Suprapubic skin (tissue), 4 donors: Measurements from ENCODE around the gene EEFSEC. TPM values are rescaled to one million over a fixed set of nuclear protein-coding genes. Genes with fewer than 3 reads are reported as not detected.

Experiments
- DNase-seq, 2 donors: peaks; one replicate each; pipeline ENCODE4 v3.0.0-alpha.2; 2019; ENCODE audit warnings: low spot score in 2 of 2
- H3K27ac ChIP-seq: fragments of 200-600 bp; sonication (generic); one replicate; pipeline ENCODE4 v1.5.1; 2019
- H3K27me3 ChIP-seq: fragments of 200-600 bp; sonication (generic); one replicate; pipeline ENCODE4 v1.5.1; 2019
- H3K36me3 ChIP-seq: fragments of 200-600 bp; sonication (generic); one replicate; pipeline ENCODE4 v1.5.1; 2019
- H3K4me1 ChIP-seq: fragments of 200-600 bp; sonication (generic); one replicate; pipeline ENCODE4 v1.5.1; 2019
- H3K4me3 ChIP-seq: fragments of 200-600 bp; sonication (generic); one replicate; pipeline ENCODE4 v1.5.1; 2019; ENCODE audit warnings: mild to moderate bottlenecking
- H3K9me3 ChIP-seq: fragments of 200-600 bp; sonication (generic); one replicate; pipeline ENCODE4 v1.5.1; 2019
- EP300 ChIP-seq: sonication (generic); formaldehyde crosslinking; IDR thresholded peaks from one replicate; pipeline ENCODE4 v1.6.1; 2017; ENCODE audit warnings: antibody characterized with exemption
- POLR2A ChIP-seq, 2 donors: fragments of 450-650 bp; IDR thresholded peaks; one replicate each; pipeline ENCODE4 v1.6.1; 2017; ENCODE audit warnings: antibody characterized with exemption in 2 of 2, mild to moderate bottlenecking in 2 of 2, moderate library complexity in 2 of 2
- POLR2AphosphoS5 ChIP-seq, 3 donors: sonication (generic); formaldehyde crosslinking; IDR thresholded peaks; one replicate each; pipeline ENCODE4 v1.6.1; 2017; ENCODE audit warnings: antibody characterized with exemption in 3 of 3
- WGBS: methylation state at CpG from one replicate; pipeline ENCODE4 v1.1.5; 2018; 5-methylcytosine and 5-hydroxymethylcytosine counted together
- total RNA-seq, 4 donors: library from RNA; depleted of rRNA; stranded (reverse); fragments of >200 nt; gene quantifications; one replicate each; pipeline ENCODE4 v1.1.0, GENCODE V29; 2016
- TF ChIP-seq, protein P1 (sequence below), 2 donors: fragments of 200-600 bp in 1 of 2; fragments of 450-650 bp in 1 of 2; sonication (generic) in 1 of 2; IDR thresholded peaks; one replicate each; pipeline ENCODE4 v1.5.1; 2016 to 2019; ENCODE audit warnings: antibody characterized with exemption in 2 of 2, mild to moderate bottlenecking in 1 of 2, moderate library complexity in 1 of 2

Gene EEFSEC
- total RNA-seq, 4 donors from 2014 or later: 14.3 to 19.4 (median 16.7) TPM

DNA sequence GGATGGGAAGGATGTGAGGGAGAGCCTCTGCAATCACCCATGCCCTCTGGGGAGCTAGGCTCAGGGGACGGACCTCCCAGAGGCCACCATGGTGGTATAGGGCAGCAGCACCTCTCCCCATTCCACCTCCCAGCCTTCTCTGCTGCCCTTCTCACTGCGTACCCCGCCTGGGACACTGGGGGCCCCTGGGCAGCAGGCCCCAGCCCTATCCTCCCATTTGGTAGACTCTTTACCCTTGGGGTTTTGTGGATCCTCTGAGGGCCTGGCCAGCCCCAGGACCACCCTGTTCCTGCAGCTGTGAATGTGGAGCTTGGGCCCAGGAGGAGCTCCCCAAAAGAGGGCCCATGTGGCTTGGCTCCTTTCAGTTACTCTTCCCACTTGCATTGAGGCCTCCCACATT, 181.5 kb downstream of the EEFSEC start:
- Histone ChIP-seq H3K27me3 (no peaks in the 10 kb centered on the region), H3K4me3 (no peak overlapping the region), H3K4me1 (peaks cover 34% of the 10 kb centered on the region), H3K9me3 (no peaks in the 10 kb centered on the region), H3K36me3 (no peaks in the 10 kb centered on the region), H3K27ac (peak overlapping the region; percentile 23)
- 89% methylated on average over 3 of the region's 3 CpGs for WGBS
- DNase-seq: no peak
- TF ChIP-seq POLR2A (IDR thresholded peaks at IDR 0.05): no peak
- no peak for TF ChIP-seq EP300
- TF ChIP-seq, protein P1, sequence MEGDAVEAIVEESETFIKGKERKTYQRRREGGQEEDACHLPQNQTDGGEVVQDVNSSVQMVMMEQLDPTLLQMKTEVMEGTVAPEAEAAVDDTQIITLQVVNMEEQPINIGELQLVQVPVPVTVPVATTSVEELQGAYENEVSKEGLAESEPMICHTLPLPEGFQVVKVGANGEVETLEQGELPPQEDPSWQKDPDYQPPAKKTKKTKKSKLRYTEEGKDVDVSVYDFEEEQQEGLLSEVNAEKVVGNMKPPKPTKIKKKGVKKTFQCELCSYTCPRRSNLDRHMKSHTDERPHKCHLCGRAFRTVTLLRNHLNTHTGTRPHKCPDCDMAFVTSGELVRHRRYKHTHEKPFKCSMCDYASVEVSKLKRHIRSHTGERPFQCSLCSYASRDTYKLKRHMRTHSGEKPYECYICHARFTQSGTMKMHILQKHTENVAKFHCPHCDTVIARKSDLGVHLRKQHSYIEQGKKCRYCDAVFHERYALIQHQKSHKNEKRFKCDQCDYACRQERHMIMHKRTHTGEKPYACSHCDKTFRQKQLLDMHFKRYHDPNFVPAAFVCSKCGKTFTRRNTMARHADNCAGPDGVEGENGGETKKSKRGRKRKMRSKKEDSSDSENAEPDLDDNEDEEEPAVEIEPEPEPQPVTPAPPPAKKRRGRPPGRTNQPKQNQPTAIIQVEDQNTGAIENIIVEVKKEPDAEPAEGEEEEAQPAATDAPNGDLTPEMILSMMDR (IDR thresholded peaks at IDR 0.05): no peak
- no peak for TF ChIP-seq POLR2AphosphoS5 (IDR thresholded peaks at IDR 0.05)

DNA sequence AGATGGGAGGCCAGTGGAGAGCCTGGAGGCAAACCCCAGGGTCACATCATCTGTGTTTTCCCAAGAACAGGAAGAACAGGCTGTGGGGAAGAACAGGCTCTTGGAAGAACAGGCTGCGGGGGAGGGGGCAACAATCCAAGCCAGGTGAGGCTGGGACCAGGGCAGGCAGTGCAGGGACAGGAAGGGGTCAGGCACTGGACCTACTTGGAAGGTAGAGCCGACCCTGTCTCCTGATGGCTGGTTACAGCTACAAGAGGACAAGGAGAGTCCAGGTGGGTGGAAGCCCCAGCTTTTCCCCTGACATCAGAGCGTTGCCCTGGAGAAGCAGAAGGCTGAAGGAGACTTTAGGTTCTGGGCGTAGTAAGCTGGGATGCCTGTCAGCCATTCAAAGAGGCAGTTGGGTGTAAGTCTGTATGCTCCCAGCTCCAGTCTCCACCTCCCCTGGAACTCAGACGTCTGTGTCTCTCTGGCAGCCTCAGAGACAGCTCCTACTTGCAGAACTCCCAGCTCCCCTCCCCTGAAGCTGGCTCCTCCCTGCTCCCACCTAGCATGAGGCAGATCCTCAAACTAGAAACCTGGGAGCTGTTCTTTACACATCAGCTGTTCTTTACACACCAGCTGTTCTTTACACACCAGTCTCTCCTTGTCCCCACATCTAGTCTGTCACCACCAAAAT, 182.5 kb downstream of the EEFSEC start:
- H3K4me1 ChIP-seq: peaks cover 34% of the 10 kb centered on the region
- no peaks in the 10 kb centered on the region for H3K36me3 ChIP-seq
- 32% methylated on average over 5 of the region's 5 CpGs for WGBS
- H3K27ac ChIP-seq: peak overlapping the region; percentile 4
- H3K4me3 ChIP-seq: no peak overlapping the region
- TF ChIP-seq POLR2AphosphoS5 (IDR thresholded peaks at IDR 0.05): no peak
- peak in 1 of 2 donors; percentile 50 for DNase-seq
- no peaks in the 10 kb centered on the region for H3K27me3 ChIP-seq
- H3K9me3 ChIP-seq: no peaks in the 10 kb centered on the region

DNA sequence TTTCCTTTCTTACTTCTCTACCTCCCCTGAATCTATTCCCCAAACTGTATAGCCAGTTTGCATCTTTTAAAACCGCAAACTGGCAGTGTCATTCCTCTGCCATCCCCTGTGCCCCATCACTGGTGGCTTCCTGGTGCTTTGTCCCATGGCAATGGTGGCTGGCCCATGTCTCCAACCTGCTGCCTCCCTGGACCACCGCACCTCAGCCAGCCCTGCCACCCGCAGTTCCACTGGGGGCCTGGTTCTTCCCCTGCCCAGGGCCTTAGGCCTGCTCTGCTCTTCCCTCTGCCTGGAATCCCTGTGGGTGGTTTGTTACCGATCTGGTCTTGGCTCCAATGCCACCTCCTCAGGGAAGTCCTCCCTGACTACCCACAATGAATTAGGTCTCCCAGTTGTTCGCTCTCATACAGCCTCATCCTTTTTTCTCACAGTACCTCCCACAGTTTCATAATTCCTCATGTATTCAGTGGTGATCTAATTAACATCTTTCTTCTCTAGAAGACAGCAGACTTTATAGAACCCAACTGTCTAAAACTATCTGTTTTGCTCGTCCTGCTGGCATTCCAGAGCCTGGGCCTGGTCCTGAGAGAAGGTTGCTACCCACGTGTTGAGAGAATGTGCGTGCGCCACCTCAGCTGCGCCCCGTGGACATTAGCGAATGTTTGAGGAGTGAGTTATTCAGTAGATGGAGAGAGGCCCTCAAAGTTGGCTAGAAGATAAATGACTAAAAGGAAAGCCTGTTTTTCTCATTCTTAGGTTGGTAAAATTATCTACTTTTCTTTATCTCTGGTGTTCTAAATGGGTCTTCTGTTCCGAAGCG, 183.3 kb downstream of the EEFSEC start:
- TF ChIP-seq POLR2AphosphoS5 (IDR thresholded peaks at IDR 0.05): no peak
- no peak for TF ChIP-seq EP300
- TF ChIP-seq POLR2A (IDR thresholded peaks at IDR 0.05): no peak
- TF ChIP-seq, protein P1 (IDR thresholded peaks at IDR 0.05): no peak
- no peaks in the 10 kb centered on the region for H3K9me3 ChIP-seq
- no peak overlapping the region for H3K4me3 ChIP-seq
- DNase-seq: no peak
- no peaks in the 10 kb centered on the region for H3K27me3 ChIP-seq
- H3K4me1 ChIP-seq: peaks cover 34% of the 10 kb centered on the region
- 77% methylated on average over 14 of the region's 14 CpGs for WGBS
- peaks cover 7% of the 10 kb centered on the region for H3K36me3 ChIP-seq
- peak overlapping the region; percentile 4 for H3K27ac ChIP-seq

DNA sequence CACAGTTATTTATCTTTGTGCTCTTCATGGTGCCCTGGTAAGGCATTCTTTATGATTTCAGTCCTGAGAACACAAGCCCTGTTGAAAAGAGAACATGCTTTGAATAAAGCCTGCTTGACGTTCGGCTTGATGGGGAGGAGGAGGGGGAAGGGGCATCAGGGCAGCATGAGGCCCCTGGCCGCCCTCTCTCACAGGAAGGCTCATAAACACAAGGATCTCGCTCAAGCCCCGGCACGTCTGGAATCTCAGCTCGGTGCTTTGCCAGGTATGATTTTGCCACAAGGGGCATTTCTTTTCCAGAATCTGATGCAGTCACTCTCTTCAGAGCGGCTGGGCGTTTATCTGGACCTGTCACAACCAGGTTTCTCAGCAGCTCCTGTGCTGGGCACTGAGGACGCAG, 184.0 kb downstream of the EEFSEC start:
- Histone ChIP-seq H3K27me3 (no peaks in the 10 kb centered on the region), H3K36me3 (peaks cover 14% of the 10 kb centered on the region), H3K4me3 (no peak overlapping the region), H3K4me1 (peaks cover 34% of the 10 kb centered on the region), H3K9me3 (no peaks in the 10 kb centered on the region), H3K27ac (no peak overlapping the region)
- TF ChIP-seq POLR2AphosphoS5 (IDR thresholded peaks at IDR 0.05) (no peak), POLR2A (IDR thresholded peaks at IDR 0.05) (no peak), EP300 (no peak)
- DNase-seq: no peak
- WGBS: 62% methylated on average over 6 of the region's 10 CpGs

DNA sequence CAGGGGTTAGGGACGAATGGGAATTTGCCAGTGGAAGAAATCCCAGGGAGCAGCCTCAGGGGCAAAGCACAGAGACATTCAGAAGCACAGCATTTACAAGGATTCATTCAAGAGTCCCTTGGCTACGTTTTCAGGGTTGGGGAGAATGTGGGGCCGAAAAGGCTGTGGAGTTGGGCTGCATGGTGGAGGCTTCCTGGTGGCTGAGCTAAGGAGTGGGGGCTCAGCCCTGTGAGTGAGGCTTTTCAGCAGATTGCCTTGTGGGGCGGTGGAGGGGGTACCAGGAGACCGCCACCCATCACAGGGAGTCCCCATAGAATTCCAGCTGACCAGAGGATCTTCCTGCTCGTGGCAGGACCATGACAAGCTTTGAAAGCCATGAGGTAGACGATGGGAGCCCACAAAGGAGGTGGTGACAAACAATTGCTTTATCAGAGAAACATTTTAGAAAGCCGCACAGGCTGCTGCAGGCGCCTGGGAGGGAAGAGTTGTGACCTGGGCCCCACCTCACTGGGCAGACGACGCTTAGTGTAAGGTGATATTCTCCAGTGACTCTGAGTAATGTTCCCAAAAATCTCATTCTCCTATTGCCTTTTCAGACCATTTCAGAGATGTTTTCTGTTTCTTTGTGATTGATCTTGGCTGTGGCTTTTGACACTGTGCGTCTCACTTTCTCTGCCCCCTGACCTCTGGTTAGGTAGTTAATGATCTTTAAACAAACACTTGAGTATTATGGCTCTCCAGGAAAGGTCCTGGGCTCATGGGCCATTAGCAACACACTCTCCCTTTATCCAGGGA, 185.5 kb downstream of the EEFSEC start:
- Histone ChIP-seq H3K36me3 (peaks cover 18% of the 10 kb centered on the region), H3K27me3 (no peaks in the 10 kb centered on the region), H3K27ac (no peak overlapping the region)

More for the DNA sequence above, 185.5 kb downstream of the EEFSEC start:
- 88% methylated on average over 12 of the region's 12 CpGs for WGBS
- TF ChIP-seq POLR2AphosphoS5 (IDR thresholded peaks at IDR 0.05) (no peak), POLR2A (IDR thresholded peaks at IDR 0.05) (no peak), EP300 (no peak)
- TF ChIP-seq, protein P1 (IDR thresholded peaks at IDR 0.05): no peak
- DNase-seq: no peak
- H3K4me1 ChIP-seq: peaks cover 38% of the 10 kb centered on the region
- H3K9me3 ChIP-seq: no peaks in the 10 kb centered on the region
- no peak overlapping the region for H3K4me3 ChIP-seq
